SH-SY5Y (cell line): Measurements from ENCODE around the gene CDC42EP3.

ENCODE experiments used
- GATA2 ChIP-seq: IDR thresholded peaks from 2 replicates; pipeline ENCODE4 v1.6.1; 2011; ENCODE audit warnings: mild to moderate bottlenecking, low read depth, low read length
- GATA3 ChIP-seq: IDR thresholded peaks from 2 replicates; pipeline ENCODE4 v1.6.1; 2011; ENCODE audit warnings: low read depth, mild to moderate bottlenecking, low read length, moderate library complexity

DNA sequence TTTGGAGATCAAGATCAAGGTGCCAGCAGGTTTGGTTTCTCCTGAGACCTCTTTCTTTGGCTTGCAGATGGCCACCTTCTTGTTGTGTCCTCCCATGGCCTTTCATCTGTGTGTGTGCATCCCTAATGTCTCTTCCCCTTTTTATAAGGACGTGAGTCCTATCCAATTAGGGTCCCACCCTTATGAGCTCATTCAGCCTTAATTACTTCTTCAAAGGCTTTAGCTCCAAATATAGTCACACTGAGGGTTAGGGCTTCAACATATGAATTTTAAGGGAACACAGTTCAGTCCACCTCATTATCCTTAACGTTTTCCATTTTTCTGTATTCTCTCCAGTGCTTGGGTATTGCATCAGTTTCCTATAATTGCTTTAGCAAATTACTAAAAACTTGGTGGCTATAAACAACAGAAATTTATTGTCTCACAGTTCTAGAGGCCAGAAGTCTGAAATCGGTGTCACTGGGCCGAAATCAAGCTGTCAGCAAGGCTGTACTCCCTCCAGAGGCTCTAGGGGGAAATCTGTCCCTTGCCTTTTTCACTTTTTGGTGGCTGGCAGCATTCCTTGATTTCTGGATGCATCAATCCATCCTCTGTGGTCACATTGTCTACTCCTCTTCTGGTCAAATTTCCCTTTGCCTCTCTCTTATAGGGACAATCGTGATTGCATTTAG lies 34.1 kb downstream of the CDC42EP3 start:
- no peak for TF ChIP-seq GATA3
- TF ChIP-seq GATA2 = no peak
